SJSA1 (cell line): Measurements from ENCODE around the gene SH2D3A. TPM values are rescaled to one million over a fixed set of nuclear protein-coding genes. Genes with fewer than 3 reads are reported as not detected.

Experiments
- DNase-seq, 2 experiments: peaks; one replicate each; pipeline ENCODE4 v3.0.0-alpha.2; 2015 to 2020; ENCODE audit warnings: low spot score in 2 of 2, low read depth in 1 of 2
- H3K27ac ChIP-seq: fragments of 250-450 bp; sonication (Bioruptor Pico); 2 replicates; pipeline ENCODE4 v1.5.1; 2020; ENCODE audit warnings: mild to moderate bottlenecking, moderate library complexity
- H3K27me3 ChIP-seq: fragments of 250-450 bp; sonication (Bioruptor Pico); replicated peaks from 2 replicates; pipeline ENCODE4 v1.5.1; 2020; ENCODE audit warnings: mild to moderate bottlenecking, moderate library complexity
- H3K36me3 ChIP-seq: fragments of 250-450 bp; sonication (Bioruptor Pico); 2 replicates; pipeline ENCODE4 v1.5.1; 2020; ENCODE audit warnings: mild to moderate bottlenecking
- H3K4me1 ChIP-seq: fragments of 250-450 bp; sonication (Bioruptor Pico); replicated peaks from 2 replicates; pipeline ENCODE4 v1.6.1; 2021; ENCODE audit warnings: mild to moderate bottlenecking
- H3K4me3 ChIP-seq: fragments of 250-450 bp; sonication (Bioruptor Pico); 2 replicates; pipeline ENCODE4 v1.5.1; 2020; ENCODE audit warnings: mild to moderate bottlenecking
- H3K9me3 ChIP-seq: fragments of 250-450 bp; sonication (Bioruptor Pico); replicated peaks from 2 replicates; pipeline ENCODE4 v1.5.1; 2020; ENCODE audit warnings: mild to moderate bottlenecking
- total RNA-seq: library from RNA; depleted of rRNA; stranded (reverse); fragments of >200 nt; shearing (Covaris generic); gene quantifications from 2 replicates; pipeline ENCODE4 v1.2.3, GENCODE V29; 2014

The SH2D3A gene
- total RNA-seq, 1 experiment from 2014 or later, result not detected

DNA sequence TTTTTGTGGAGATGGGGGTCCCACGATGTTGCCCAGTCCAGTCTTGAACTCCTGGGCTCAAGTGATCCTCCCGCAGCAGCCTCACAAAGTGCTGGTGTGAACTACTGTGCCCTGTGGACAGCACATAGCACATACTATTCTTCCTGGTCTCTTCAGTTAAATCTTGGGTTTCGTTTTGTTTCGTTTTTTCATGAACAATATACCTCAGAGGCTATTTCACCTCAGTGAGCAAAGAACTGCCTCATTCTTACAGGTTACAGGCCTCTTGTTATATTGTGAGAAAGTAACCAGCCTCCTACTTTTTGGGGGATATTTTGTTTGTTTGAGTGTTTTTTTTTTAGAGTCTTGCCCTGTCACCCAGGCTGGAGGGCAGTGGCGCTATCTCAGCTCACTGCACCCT is 45.5 kb downstream of the SH2D3A start:
- no peak overlapping the region for H3K4me3 ChIP-seq
- no peak for DNase-seq
- H3K27me3 ChIP-seq, result no peaks in the 10 kb centered on the region; the same call in 1 of the 2 replicates
- no peaks in the 10 kb centered on the region for H3K36me3 ChIP-seq
- H3K27ac ChIP-seq, result no peak overlapping the region
- H3K4me1 ChIP-seq, result no peaks in the 10 kb centered on the region
- H3K9me3 ChIP-seq, result 0 out of 2 replicates have a peak, but pooled peaks cover 3% of the 10 kb centered on the region

DNA sequence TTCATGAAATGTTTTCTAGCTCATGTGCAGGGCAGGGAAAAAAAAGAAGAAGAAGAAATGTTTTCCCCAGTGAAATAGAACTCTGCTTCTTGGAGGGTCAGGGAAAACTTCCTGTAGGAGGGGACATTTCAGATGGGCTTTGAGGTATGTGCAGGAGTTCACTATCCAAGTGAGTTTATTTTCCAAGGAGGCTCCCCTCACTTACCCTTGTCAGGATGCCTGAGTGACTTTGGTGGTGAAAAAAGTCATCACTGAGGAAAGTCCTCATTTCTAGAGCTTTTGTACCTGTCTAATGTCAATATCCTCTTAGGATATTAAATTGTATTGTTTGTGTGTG is 46.1 kb downstream of the SH2D3A start:
- Histone ChIP-seq H3K27me3 (no peaks in the 10 kb centered on the region; the same call in 1 of the 2 replicates), H3K9me3 (0 out of 2 replicates have a peak, but pooled peaks cover 3% of the 10 kb centered on the region), H3K4me1 (no peaks in the 10 kb centered on the region), H3K27ac (no peak overlapping the region), H3K4me3 (no peak overlapping the region), H3K36me3 (no peaks in the 10 kb centered on the region)
- DNase-seq, result no peak

DNA sequence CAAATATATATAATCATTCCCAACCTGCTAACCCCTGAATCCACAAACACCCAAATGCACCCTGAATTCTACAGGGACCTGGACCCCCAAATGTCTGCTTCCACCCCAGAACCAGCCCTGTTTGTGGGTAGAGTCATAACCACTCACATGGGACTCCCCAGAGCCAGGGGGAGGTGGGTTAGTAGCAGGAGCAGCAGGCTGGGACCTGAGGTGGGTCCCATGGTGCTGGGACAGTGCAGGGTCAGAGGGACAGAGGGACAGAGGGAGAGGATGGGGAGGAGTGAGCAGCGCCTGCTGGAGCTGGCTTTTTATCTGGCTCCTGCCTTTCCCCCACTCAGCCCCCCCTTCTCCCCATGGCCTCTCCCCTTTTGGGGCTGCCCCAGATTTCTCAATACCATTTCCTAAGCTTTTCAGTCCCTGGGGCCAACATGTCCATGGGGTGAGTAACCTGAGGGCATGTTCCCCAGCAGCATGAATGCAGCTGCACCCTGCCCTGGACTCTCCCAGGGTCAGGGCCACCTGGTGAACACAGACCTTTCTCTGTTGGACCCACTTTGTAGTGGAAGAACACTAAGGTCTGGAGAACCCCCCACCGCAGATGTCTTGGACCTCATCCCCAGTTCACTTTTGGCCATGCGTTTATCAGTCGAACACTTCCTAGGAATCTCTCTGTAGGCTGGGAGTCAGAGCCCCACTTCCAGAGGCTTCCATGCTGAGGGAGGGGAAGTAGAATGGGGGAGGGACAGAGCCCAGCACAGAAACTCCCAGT is 46.7 kb downstream of the SH2D3A start, which contains the start of gene C3:
C3 (minus strand) TSS at position 282 of the 769 bp plus-strand sequence; CDS start at position 221, 61 bp downstream.
- no peaks in the 10 kb centered on the region for H3K4me1 ChIP-seq
- no peak within 1 kb of the TSS for H3K27ac ChIP-seq
- 0 out of 2 replicates have a peak, but pooled peaks cover 3% of the 10 kb centered on the region for H3K9me3 ChIP-seq
- H3K27me3 ChIP-seq, result no peaks in the 10 kb centered on the region; the same call in 1 of the 2 replicates
- DNase-seq, result no peak
- H3K4me3 ChIP-seq, result no peak within 1 kb of the TSS
- no peaks in the 10 kb centered on the region for H3K36me3 ChIP-seq

DNA sequence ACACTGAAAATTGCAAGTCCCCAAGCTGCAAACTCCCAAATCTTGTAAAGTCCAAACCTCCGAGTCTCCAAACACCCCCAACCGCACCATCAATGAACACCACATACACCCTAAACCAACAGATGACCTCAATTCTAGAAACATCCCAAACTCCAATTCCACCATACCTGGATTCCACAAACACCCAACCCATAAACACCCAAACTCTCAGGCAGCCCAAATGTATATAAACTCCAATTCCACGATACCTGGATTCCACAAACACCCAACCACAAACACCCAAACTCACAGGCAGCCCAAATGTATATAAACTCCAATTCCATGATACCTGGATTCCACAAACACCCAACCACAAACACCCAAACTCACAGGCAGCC is 47.3 kb downstream of the SH2D3A start:
- no peaks in the 10 kb centered on the region for H3K36me3 ChIP-seq
- no peak overlapping the region for H3K27ac ChIP-seq
- 0 out of 2 replicates have a peak, but pooled peaks cover 3% of the 10 kb centered on the region for H3K9me3 ChIP-seq
- no peaks in the 10 kb centered on the region; the same call in 1 of the 2 replicates for H3K27me3 ChIP-seq
- no peaks in the 10 kb centered on the region for H3K4me1 ChIP-seq
- no peak overlapping the region for H3K4me3 ChIP-seq
- DNase-seq, result no peak

DNA sequence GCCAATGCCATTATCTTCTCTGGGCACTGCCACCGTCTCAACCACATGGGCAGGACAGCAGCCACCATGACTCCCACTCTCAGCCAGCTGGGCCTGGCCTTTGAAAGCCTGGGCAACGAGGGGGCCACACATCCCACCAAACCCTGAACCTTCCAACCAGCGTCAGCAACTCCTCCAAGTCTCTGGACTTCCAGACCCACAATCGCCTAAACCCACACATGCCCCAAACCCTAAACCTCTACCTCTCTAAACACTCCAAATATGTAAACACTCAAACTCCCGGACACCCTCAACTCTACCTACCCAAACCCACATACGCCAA is 47.7 kb downstream of the SH2D3A start:
- Histone ChIP-seq H3K27ac (no peak overlapping the region), H3K4me3 (no peak overlapping the region), H3K36me3 (no peaks in the 10 kb centered on the region), H3K4me1 (no peaks in the 10 kb centered on the region), H3K27me3 (no peaks in the 10 kb centered on the region; the same call in 1 of the 2 replicates), H3K9me3 (0 out of 2 replicates have a peak, but pooled peaks cover 3% of the 10 kb centered on the region)
- DNase-seq, result no peak

DNA sequence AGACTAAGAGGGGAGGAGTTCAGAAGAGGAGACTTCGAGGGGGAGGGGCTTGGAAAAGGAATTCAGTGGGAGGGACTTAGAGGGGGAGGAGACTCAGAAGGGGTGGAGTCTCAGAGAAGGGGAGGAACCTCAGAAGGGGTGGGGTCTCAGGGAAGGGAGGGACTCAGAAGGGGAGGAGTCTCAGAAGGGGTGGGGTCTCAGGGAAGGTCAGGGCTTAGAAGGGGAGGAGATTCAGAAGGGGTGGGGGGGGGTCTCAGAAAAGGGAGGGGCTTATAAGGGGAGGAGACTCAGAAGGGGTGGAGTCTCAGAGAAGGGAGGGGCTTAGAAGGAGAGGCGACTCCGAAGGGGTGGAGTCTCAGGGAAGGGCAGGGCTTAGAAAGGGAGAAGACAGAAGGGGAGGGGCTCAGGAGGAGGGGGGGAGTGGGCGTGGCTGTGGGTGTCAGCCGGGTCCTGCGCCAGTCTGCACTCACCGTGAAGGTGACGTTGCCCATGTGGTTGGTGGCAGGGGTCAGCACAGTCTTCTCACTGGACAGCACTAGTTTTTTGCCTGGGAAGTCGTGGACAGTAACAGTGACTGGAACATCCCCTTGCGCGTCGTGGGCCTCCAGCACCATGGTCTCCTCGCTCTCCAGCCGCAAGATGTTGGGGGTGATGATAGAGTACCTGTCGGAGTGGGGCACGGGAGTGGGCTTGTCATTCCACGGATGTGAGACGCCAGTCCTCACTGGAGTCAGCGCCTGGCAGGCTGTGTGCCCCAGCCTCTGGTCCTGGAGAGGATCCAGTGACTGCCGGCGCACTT is 48.3 kb downstream of the SH2D3A start:
- Histone ChIP-seq H3K4me1 (no peaks in the 10 kb centered on the region), H3K4me3 (no peak overlapping the region), H3K9me3 (0 out of 2 replicates have a peak, but pooled peaks cover 3% of the 10 kb centered on the region), H3K27me3 (no peaks in the 10 kb centered on the region; the same call in 1 of the 2 replicates), H3K27ac (no peak overlapping the region), H3K36me3 (no peaks in the 10 kb centered on the region)
- no peak for DNase-seq

DNA sequence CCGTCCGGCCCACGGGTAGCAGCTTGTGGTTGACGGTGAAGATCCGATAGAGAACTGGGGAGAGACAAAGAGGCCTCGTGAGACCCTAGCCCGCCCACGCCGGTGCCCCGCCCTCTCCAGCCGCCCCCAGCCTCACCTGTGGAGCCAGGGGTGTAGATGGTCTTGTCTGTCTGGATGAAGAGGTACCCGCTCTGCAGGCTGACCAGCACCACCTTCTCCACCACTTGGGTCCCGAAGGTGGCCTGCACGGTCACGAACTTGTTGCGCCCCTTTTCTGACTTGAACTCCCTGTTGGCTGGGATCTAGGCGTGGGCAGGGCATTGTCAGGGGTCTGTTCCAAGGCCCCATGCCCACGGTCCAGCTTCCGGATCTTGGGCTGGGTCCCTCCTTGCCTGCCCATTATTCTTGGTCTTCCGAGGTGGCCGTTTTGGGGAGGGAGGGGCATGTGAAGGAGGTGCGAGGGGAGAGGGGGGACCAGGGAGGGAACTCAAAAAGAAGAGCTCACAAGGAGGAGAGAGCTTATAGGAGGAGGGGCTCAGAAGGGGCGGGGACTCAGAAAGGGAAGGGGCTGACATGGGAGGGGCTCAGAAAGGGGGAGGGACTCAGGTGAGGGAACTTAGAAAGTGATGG is 49.0 kb downstream of the SH2D3A start:
- no peak overlapping the region for H3K4me3 ChIP-seq
- no peak for DNase-seq
- H3K27me3 ChIP-seq, result no peaks in the 10 kb centered on the region; the same call in 1 of the 2 replicates

DNA sequence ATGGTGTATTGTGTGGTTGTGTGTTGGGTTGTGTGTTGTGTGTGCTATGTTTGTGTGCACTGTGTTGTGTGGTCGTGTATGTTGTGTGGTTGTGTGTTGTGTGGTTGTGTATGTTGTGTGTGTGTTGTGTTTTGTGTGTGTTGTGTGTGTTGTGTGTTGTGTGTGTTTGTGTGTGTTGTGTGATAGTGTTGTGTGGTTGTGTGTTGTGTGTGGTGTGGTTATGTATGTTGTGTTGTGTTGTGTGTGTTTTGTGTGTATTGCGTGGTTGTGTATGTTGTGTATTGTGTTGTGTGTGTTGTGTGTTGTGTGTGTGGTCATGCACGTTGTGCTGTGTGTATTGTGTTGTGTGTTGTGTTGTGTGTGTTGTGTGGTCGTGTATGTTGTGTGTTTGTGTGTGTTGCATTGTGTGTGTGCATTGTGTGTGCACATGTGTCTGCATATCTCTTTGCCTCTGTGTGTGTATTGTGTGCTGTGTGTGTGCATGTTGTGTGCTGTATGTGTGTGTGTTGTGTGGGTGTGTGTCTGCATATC is 49.7 kb downstream of the SH2D3A start:
- Histone ChIP-seq H3K9me3 (0 out of 2 replicates have a peak, but pooled peaks cover 3% of the 10 kb centered on the region), H3K27ac (no peak overlapping the region), H3K36me3 (no peaks in the 10 kb centered on the region), H3K4me3 (no peak overlapping the region), H3K27me3 (no peaks in the 10 kb centered on the region; the same call in 1 of the 2 replicates), H3K4me1 (no peaks in the 10 kb centered on the region)
- no peak for DNase-seq

More for the DNA sequence above, 49.0 kb downstream of the SH2D3A start:
- H3K27ac ChIP-seq, result no peak overlapping the region
- H3K9me3 ChIP-seq, result 0 out of 2 replicates have a peak, but pooled peaks cover 3% of the 10 kb centered on the region
- H3K4me1 ChIP-seq, result no peaks in the 10 kb centered on the region
- H3K36me3 ChIP-seq, result no peaks in the 10 kb centered on the region

DNA sequence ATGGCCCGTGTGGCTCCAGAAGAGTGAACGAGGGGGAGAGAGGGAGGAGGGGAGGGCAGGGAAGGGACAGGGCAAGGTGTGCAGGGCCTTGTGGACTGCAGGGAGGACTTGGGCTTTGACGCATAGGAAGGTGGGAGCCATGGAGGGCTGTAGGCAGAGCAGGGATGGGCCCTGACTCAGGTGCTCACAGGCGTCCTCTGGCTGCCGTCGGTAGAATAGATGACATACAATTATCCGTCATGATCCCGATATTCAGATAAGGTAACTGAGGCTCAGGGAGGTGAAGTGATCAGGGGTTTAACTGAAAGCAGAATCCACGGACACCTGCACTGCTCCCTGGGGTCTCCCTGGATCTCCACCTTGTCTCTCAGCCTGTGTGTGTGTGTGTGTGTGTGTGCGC is 50.2 kb downstream of the SH2D3A start:
- no peaks in the 10 kb centered on the region for H3K4me1 ChIP-seq
- no peak for DNase-seq
- H3K4me3 ChIP-seq, result no peak overlapping the region
- H3K27ac ChIP-seq, result no peak overlapping the region
- H3K36me3 ChIP-seq, result no peaks in the 10 kb centered on the region
- no peaks in the 10 kb centered on the region; the same call in 1 of the 2 replicates for H3K27me3 ChIP-seq
- H3K9me3 ChIP-seq, result 0 out of 2 replicates have a peak, but pooled peaks cover 3% of the 10 kb centered on the region

DNA sequence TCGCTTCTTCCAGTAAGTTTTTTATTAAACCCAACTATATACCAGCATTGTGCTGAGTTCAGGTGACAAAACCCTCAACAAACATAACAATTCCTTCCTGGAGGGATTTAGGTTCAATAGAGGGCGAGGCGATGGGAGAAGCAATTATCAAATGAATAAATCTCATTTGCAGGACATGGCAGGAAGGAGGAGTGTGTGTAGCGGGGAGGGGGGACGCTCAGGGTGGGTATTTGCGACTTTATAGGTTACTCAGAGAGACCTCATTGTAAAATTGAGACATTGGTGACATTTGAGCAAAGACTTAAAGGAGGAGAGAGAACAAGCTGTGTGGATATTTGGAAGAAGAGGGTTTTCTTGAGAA is 50.6 kb downstream of the SH2D3A start:
- no peaks in the 10 kb centered on the region for H3K4me1 ChIP-seq
- no peak overlapping the region for H3K4me3 ChIP-seq
- H3K9me3 ChIP-seq, result 0 out of 2 replicates have a peak, but pooled peaks cover 3% of the 10 kb centered on the region
- H3K27ac ChIP-seq, result no peak overlapping the region
- H3K36me3 ChIP-seq, result no peaks in the 10 kb centered on the region
- DNase-seq, result no peak
- H3K27me3 ChIP-seq, result no peaks in the 10 kb centered on the region; the same call in 1 of the 2 replicates

DNA sequence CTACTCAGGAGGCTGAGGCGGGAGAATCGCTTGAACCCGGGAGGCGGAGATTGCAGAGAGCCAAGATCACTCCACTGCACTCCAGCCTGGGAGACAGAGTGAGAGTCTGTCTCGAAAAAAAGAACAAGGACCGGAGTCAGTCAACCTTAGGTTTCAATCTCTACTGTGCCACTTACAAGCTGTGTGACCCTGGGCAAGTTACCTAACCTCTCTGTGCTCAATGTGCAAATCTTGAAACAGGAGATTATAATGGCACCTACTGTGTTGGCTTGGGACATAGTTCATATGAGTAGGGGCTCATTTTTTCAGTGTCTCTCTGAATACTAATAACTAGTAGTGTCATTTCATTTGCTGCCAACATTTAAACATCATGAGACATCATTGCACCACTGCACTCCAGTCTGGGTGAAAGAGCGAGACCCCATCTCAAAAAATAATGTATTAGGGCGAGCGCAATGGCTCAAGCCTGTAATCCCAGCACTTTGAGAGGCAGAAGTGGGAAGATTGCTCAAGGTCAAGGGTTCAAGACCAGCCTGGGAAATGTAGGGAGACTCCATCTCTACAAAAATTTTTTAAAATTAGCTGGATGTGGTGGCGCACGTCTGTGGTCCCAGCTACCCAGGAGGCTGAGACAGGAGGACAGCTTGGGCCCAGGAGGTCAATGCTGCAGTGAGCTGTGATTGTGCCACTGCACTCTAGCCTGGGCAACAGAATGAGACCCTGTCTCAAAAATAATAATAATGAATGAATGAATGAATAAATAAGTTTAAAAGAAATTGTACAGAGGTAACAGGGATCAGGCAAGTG is 52.3 kb downstream of the SH2D3A start:
- Histone ChIP-seq H3K27ac (no peak overlapping the region), H3K36me3 (no peaks in the 10 kb centered on the region), H3K9me3 (0 out of 2 replicates have a peak, but pooled peaks cover 3% of the 10 kb centered on the region), H3K27me3 (peaks cover 9% of the 10 kb centered on the region; the same call in 1 of the 2 replicates), H3K4me1 (no peaks in the 10 kb centered on the region), H3K4me3 (no peak overlapping the region)
- no peak for DNase-seq

DNA sequence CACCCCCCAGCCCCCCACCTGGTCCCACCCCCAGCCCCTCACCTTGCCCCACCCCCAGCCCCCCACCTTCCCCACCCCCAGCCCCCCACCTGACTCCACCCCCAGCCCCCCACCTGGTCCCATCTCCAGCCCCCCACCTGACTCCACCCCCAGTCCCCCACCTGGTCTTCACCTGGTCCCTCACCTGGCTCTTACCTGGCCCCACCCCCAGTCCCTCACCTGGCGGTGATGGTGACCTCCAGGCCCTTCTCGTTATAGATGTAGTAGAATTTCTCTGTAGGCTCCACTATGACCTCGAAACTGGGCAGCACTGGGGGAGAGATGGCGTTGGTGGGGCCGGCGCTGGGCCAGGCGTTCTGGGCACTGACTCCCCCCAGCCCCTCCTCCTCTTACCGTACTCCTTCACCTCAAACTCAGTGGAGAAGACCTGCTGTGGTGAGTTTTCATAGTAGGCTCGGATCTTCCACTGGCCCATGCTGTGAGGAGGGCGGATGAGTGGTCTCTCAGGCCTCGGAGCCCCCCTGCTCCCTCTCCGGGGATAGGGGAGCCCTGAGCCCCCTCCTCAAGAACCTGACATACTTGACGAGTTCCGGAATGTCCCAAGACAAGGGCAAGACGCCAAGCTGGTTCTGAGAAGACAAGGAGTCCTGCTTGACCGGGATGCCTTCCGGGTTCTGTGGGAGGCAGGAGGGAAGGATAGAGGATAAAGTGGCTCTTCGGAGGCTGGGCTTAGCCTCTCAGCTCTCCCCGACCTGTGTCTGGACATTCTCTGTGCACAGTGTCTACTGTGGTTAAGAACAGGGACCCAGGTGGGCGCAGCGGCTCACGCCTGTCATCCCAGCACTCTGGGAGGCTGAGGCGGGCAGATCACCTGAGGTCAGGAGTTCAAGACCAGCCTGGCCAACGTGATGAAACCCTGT is 53.2 kb downstream of the SH2D3A start:
- H3K27ac ChIP-seq, result no peak overlapping the region
- no peaks in the 10 kb centered on the region for H3K4me1 ChIP-seq
- H3K27me3 ChIP-seq, result peaks cover 9% of the 10 kb centered on the region; the same call in 1 of the 2 replicates
- H3K4me3 ChIP-seq, result no peak overlapping the region
- H3K9me3 ChIP-seq, result 0 out of 2 replicates have a peak, but pooled peaks cover 3% of the 10 kb centered on the region
- DNase-seq, result no peak
- H3K36me3 ChIP-seq, result no peaks in the 10 kb centered on the region
